CD14-positive monocyte (primary cell): ENCODE data around the gene PTGDR2. TPM values are rescaled to one million over a fixed set of nuclear protein-coding genes. Genes with fewer than 3 reads are reported as not detected.
A peak's percentile ranks its signal among the peaks of the same experiment; 100 is the strongest.

Source experiments
- DNase-seq, 3 donors: peaks; one replicate each; pipeline ENCODE4 v3.0.0-alpha.2; 2011 to 2022
- H2AFZ ChIP-seq: 2 replicates; pipeline ENCODE4 v1.6.0; 2012; ENCODE audit warnings: mild to moderate bottlenecking, low read depth, low read length, inconsistent platforms; ENCODE audit not compliant: insufficient read depth, poor library complexity, severe bottlenecking
- H3K27ac ChIP-seq, 2 donors: 1 replicate in 1 of 2; 2 replicates in 1 of 2; pipeline ENCODE4 v1.5.1; 2012 to 2013; ENCODE audit warnings: low read length in 2 of 2, control low read depth in 1 of 2, inconsistent platforms in 1 of 2, low read depth in 1 of 2, mild to moderate bottlenecking in 1 of 2
- H3K27me3 ChIP-seq, 2 donors: one replicate each; pipeline versions ENCODE4 v1.6.0 to v1.6.1; 2011 to 2013; ENCODE audit warnings: low read length in 2 of 2; ENCODE audit not compliant: control insufficient read depth in 2 of 2, insufficient read depth in 2 of 2
- H3K36me3 ChIP-seq, 2 donors: replicated peaks in 1 of 2; 1 replicate in 1 of 2; 2 replicates in 1 of 2; pipeline versions ENCODE4 v1.5.1 to v1.6.1; 2012 to 2013; ENCODE audit warnings: low read length in 2 of 2, control low read depth in 1 of 2, inconsistent platforms in 1 of 2, mild to moderate bottlenecking in 1 of 2; ENCODE audit not compliant: insufficient read depth in 2 of 2, control insufficient read depth in 1 of 2
- H3K4me1 ChIP-seq, 2 donors: 1 replicate in 1 of 2; 2 replicates in 1 of 2; pipeline versions ENCODE4 v1.5.1 to v1.6.1; 2012 to 2013; ENCODE audit warnings: low read length in 2 of 2, control low read depth in 1 of 2, inconsistent platforms in 1 of 2, mild to moderate bottlenecking in 1 of 2, moderate library complexity in 1 of 2; ENCODE audit not compliant: insufficient read depth in 2 of 2, control insufficient read depth in 1 of 2
- H3K4me2 ChIP-seq: replicated peaks from 2 replicates; pipeline ENCODE3; 2012; ENCODE audit warnings: low read length, moderate library complexity, mild to moderate bottlenecking; ENCODE audit not compliant: poor library complexity, severe bottlenecking; ENCODE audit errors: extremely low read depth
- H3K4me3 ChIP-seq, 3 experiments: fragments of 200-600 bp in 1 of 3; sonication (generic) in 1 of 3; replicated peaks in 1 of 3; 1 replicate in 2 of 3; 2 replicates in 1 of 3; pipeline ENCODE4 v1.5.1; 2011 to 2013; ENCODE audit warnings: low read length in 3 of 3, mild to moderate bottlenecking in 3 of 3, control low read depth in 2 of 3, low read depth in 2 of 3, inconsistent platforms in 1 of 3, moderate library complexity in 1 of 3
- H3K79me2 ChIP-seq: 2 replicates; pipeline ENCODE4 v1.6.0; 2012; ENCODE audit warnings: mild to moderate bottlenecking, control low read depth, inconsistent platforms, low read length, moderate library complexity; ENCODE audit not compliant: insufficient read depth
- H3K9ac ChIP-seq: 2 replicates; pipeline ENCODE4 v1.6.0; 2017; ENCODE audit warnings: low read length, mild to moderate bottlenecking; ENCODE audit not compliant: insufficient read depth, poor library complexity, severe bottlenecking
- H3K9me3 ChIP-seq, 2 donors: replicated peaks in 1 of 2; 1 replicate in 1 of 2; 2 replicates in 1 of 2; pipeline versions ENCODE4 v1.5.1 to v1.6.1; 2012 to 2013; ENCODE audit warnings: low read length in 2 of 2, control low read depth in 1 of 2; ENCODE audit not compliant: control insufficient read depth in 1 of 2, insufficient read depth in 1 of 2
- H4K20me1 ChIP-seq: 2 replicates; pipeline ENCODE4 v1.6.0; 2012; ENCODE audit warnings: mild to moderate bottlenecking, low read length, control low read depth, moderate library complexity; ENCODE audit not compliant: insufficient read depth
- H3K27ac Mint-ChIP-seq, 7 donors: one replicate each; pipeline ENCODE4 v1.8.0; 2020; ENCODE audit warnings: mild to moderate bottlenecking in 7 of 7, mixed read lengths in 7 of 7, moderate library complexity in 6 of 7, inconsistent platforms in 2 of 7
- H3K27me3 Mint-ChIP-seq, 3 donors: one replicate each; pipeline ENCODE4 v1.8.0; 2021 to 2022; ENCODE audit warnings: low read depth in 3 of 3, mild to moderate bottlenecking in 3 of 3, mixed read lengths in 3 of 3, moderate library complexity in 3 of 3, inconsistent platforms in 1 of 3
- H3K36me3 Mint-ChIP-seq, 2 donors: one replicate each; pipeline ENCODE4 v1.8.0; 2020; ENCODE audit warnings: mixed read lengths in 2 of 2, inconsistent platforms in 1 of 2, mild to moderate bottlenecking in 1 of 2
- H3K4me1 Mint-ChIP-seq: one replicate; pipeline ENCODE4 v1.8.0; 2020; ENCODE audit warnings: mild to moderate bottlenecking, mixed read lengths
- H3K4me3 Mint-ChIP-seq, 2 donors: one replicate each; pipeline ENCODE4 v1.8.0; 2020; ENCODE audit warnings: mild to moderate bottlenecking in 2 of 2, mixed read lengths in 2 of 2, moderate library complexity in 1 of 2
- H3K9me3 Mint-ChIP-seq, 7 donors: one replicate each; pipeline ENCODE4 v1.8.0; 2020 to 2022; ENCODE audit warnings: mixed read lengths in 7 of 7, mild to moderate bottlenecking in 6 of 7, moderate library complexity in 6 of 7, inconsistent platforms in 2 of 7
- CTCF ChIP-seq: fragments of 200-600 bp; IDR thresholded peaks from one replicate; pipeline ENCODE4 v1.8.0; 2022; ENCODE audit warnings: antibody characterized with exemption, mild to moderate bottlenecking
- WGBS: methylation state at CpG from one replicate; pipeline ENCODE4 v1.1.5; 2013; ENCODE audit warnings: missing lambda C conversion rate; ENCODE audit not compliant: insufficient coverage; 5-methylcytosine and 5-hydroxymethylcytosine counted together
- intact Hi-C, 2 donors: fragments of 100-400 bp; cut with micrococcal nuclease; formaldehyde crosslinking; loops; one replicate each; pipeline versions ENCODE4 v1.15.0 to v1.15.1; 2023
- polyA plus RNA-seq, 3 donors: library from polyadenylated mRNA; depleted of rRNA in 1 of 3; unstranded in 2 of 3; stranded (reverse) in 1 of 3; fragments of 300-500 nt in 2 of 3; fragments of >200 nt in 1 of 3; fragmentation: Illumina TruSeq in 2 of 3; gene quantifications; 1 replicate in 2 of 3; 2 replicates in 1 of 3; pipeline ENCODE4 v1.2.3, GENCODE V29; 2012 to 2021

The PTGDR2 gene
- polyA plus RNA-seq, 3 donors, result 0.32 to 0.65 (median 0.46) TPM

DNA sequence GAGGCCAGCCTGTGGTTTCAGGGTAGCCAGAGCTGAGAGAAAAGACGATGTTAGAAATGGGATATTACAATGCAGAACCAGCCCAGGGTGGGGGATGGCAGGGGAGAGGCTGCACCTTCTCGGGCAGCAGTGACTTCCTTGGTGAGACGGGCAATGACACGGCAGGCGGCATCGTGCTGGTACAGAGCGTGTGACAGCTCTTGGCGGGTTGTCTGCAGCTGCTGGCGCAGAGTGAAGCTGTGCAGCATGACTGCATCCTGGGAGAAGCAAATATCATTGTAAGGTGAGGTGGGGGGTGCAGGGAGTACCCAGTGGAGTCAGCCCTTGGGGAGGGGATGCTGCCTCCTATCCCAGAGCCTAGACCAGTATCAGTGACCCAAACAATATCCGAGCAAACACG, 46.9 kb upstream of the PTGDR2 start:
- Histone ChIP-seq H3K4me3 (no peak overlapping the region), H4K20me1 (peaks cover 28% of the 10 kb centered on the region), H3K9me3 (no peaks in the 10 kb centered on the region), H3K27me3 (no peaks in the 10 kb centered on the region), H3K36me3 (peaks cover 57 to 65% of the 10 kb centered on the region in 2 donors), H3K4me2 (no peak overlapping the region), H3K9ac (no peak overlapping the region), H3K27ac (no peak overlapping the region), H2AFZ (no peak overlapping the region), H3K79me2 (peaks cover 38% of the 10 kb centered on the region), H3K4me1 (peaks cover 25 to 30% of the 10 kb centered on the region in 2 donors)
- Mint-ChIP-seq H3K4me1 (peaks cover 32% of the 10 kb centered on the region), H3K27me3 (peaks cover 0 to 3% (median 1%) of the 10 kb centered on the region in 3 donors), H3K9me3 (no peaks in the 10 kb centered on the region), H3K36me3 (peaks cover 54 to 59% of the 10 kb centered on the region in 2 donors), H3K4me3 (no peak overlapping the region), H3K27ac (peak overlapping the region in 4 of 7 donors; percentile 31 to 82 (median 57))
- 93% methylated on average over 11 of the region's 11 CpGs for WGBS
- DNase-seq, result no peak
- intact Hi-C loops, result no loop called here
- no peak for TF ChIP-seq CTCF

DNA sequence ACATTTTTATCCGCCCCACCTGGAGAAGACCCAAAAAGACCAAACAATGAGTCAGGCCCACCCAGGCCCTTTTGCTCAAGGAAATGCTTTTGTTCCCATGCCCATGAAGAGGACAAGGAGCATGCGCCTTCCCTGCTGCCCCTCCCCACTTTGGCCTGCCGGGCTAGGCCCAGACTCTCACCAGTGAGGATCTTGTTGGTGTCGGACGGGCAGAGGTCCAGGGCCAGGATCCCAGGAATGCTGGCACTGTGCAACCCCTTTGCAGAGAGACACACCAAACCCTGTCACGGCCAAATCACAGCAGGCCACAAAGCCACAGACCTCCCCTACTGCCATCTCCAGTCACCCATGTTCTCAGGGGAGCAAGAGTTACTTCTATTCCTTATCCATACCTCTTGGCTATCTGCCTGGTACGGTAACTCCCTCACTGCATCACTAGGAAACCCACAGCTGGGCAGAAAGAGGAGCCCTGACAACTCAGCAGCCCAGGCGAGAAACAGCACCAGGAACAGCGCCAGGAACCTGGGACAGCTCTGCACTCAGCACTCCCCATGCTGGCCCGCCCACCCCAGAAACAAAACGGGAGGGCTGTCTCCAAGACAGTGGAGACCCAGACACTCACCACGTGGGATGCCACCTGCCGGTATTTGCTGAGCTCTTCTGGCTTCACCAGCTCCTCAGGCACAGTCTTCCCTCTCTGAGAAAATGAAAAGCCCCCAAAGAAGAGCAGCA, 45.1 kb upstream of the PTGDR2 start:
- Histone ChIP-seq H2AFZ (no peak overlapping the region), H3K4me1 (peaks cover 13 to 16% of the 10 kb centered on the region in 2 donors), H3K4me3 (no peak overlapping the region), H3K9ac (no peak overlapping the region), H3K36me3 (peaks cover 75 to 83% of the 10 kb centered on the region in 2 donors), H3K9me3 (no peaks in the 10 kb centered on the region), H3K79me2 (peaks cover 35% of the 10 kb centered on the region), H3K4me2 (no peak overlapping the region), H3K27me3 (no peaks in the 10 kb centered on the region), H3K27ac (no peak overlapping the region), H4K20me1 (peaks cover 25% of the 10 kb centered on the region)
- H3K27me3 Mint-ChIP-seq, result peaks cover 0 to 2% (median 0%) of the 10 kb centered on the region in 3 donors
- WGBS, result 92% methylated on average over 13 of the region's 13 CpGs
- H3K4me3 Mint-ChIP-seq, result no peak overlapping the region
- no peak for TF ChIP-seq CTCF
- peaks cover 72 to 74% of the 10 kb centered on the region in 2 donors for H3K36me3 Mint-ChIP-seq
- peak overlapping the region in 1 of 7 donors; percentile 38 for H3K27ac Mint-ChIP-seq
- no peak for DNase-seq
- intact Hi-C loops, result loop anchor here in 1 of 2 donors (2.0 kb wide), 1 partner anchor 70 kb away; no protein-coding TSS in a partner anchor
- peaks cover 22% of the 10 kb centered on the region for H3K4me1 Mint-ChIP-seq
- no peaks in the 10 kb centered on the region for H3K9me3 Mint-ChIP-seq
